Loucy (cell line): ENCODE results near the gene CEP63.

Source experiments
- EZH2phosphoT487 ChIP-seq: fragments of 200-600 bp; IDR thresholded peaks from 2 replicates; pipeline ENCODE4 v1.6.1; 2018; ENCODE audit warnings: antibody characterized with exemption, mild to moderate bottlenecking, moderate library complexity, borderline replicate concordance
- TF ChIP-seq, protein P1 (sequence below): fragments of 200-600 bp; sonication (generic); conservative IDR thresholded peaks from 2 replicates; pipeline ENCODE4 v1.5.1; 2014; ENCODE audit warnings: mild to moderate bottlenecking, antibody characterized with exemption, low read length

DNA sequence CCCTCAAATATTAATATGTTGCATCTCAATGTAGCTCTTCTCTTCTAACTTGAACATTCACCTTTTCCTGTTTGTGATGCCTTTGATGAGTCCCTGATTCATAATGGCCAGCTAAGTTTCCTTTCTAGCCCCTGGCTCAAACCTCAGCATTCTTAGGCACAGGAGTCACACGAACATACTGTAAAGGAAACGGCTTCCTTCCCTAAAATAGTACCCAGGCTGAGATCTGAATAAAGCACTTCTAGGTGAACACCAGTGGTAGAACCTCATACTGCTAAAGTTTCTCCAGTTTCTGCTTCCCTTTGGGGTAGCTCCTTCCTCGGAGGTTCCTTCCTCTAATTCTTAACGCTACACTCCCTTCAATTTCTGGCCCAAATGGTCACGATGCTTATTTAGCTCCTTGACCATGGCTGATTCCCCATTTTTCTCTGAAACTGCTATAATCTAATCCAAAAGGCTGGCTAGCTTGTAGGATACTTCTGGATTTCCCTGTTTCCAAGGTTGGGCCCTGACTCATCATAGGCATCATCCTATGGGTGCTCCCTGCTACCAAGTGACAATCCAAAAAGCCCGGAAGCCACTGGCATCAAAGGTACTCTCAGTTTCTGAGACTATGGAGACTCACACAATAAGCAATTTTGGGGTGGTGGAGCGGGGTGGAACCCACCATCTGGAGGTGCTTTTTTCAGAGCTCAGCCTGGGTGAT is 2.5 kb upstream of the CEP63 start:
- TF ChIP-seq, protein P1, sequence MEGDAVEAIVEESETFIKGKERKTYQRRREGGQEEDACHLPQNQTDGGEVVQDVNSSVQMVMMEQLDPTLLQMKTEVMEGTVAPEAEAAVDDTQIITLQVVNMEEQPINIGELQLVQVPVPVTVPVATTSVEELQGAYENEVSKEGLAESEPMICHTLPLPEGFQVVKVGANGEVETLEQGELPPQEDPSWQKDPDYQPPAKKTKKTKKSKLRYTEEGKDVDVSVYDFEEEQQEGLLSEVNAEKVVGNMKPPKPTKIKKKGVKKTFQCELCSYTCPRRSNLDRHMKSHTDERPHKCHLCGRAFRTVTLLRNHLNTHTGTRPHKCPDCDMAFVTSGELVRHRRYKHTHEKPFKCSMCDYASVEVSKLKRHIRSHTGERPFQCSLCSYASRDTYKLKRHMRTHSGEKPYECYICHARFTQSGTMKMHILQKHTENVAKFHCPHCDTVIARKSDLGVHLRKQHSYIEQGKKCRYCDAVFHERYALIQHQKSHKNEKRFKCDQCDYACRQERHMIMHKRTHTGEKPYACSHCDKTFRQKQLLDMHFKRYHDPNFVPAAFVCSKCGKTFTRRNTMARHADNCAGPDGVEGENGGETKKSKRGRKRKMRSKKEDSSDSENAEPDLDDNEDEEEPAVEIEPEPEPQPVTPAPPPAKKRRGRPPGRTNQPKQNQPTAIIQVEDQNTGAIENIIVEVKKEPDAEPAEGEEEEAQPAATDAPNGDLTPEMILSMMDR = no peak
- TF ChIP-seq EZH2phosphoT487 = no peak
